GM19468 (cell line): Measurements from ENCODE around the gene IRAG1.

ENCODE experiments used
- ATAC-seq: cut with Tn5 transposase; IDR thresholded peaks from one replicate; pipeline ENCODE4 v1.9.1; 2021; ENCODE audit warnings: mild to moderate bottlenecking, moderate library complexity, moderate number of reproducible peaks; ENCODE audit not compliant: unreplicated experiment; ENCODE audit errors: extremely low read depth

The IRAG1 gene, protein sequence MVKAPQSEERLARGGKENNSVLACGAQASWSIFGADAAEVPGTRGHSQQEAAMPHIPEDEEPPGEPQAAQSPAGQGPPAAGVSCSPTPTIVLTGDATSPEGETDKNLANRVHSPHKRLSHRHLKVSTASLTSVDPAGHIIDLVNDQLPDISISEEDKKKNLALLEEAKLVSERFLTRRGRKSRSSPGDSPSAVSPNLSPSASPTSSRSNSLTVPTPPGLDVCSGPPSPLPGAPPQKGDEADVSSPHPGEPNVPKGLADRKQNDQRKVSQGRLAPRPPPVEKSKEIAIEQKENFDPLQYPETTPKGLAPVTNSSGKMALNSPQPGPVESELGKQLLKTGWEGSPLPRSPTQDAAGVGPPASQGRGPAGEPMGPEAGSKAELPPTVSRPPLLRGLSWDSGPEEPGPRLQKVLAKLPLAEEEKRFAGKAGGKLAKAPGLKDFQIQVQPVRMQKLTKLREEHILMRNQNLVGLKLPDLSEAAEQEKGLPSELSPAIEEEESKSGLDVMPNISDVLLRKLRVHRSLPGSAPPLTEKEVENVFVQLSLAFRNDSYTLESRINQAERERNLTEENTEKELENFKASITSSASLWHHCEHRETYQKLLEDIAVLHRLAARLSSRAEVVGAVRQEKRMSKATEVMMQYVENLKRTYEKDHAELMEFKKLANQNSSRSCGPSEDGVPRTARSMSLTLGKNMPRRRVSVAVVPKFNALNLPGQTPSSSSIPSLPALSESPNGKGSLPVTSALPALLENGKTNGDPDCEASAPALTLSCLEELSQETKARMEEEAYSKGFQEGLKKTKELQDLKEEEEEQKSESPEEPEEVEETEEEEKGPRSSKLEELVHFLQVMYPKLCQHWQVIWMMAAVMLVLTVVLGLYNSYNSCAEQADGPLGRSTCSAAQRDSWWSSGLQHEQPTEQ

GRCh38 chr11:10693509-10694081 is at the start of gene IRAG1:
Gene IRAG1 (minus strand): TSS chr11:10693755. CDS start chr11:10693602, 153 bp downstream.
- ATAC-seq = no peak

- no peak for ATAC-seq
These were observed 49.1 kb upstream of the IRAG1 start for GRCh38 chr11:10742460-10743208.

- peak; percentile 89 for ATAC-seq
These were observed 42.2 kb upstream of the IRAG1 start for GRCh38 chr11:10735481-10736475.

- ATAC-seq = no peak
These were observed 37.6 kb upstream of the IRAG1 start for GRCh38 chr11:10731064-10731680.

GRCh38 chr11:10730151-10730550 is 36.6 kb upstream of the IRAG1 start:
- no peak for ATAC-seq

DNA sequence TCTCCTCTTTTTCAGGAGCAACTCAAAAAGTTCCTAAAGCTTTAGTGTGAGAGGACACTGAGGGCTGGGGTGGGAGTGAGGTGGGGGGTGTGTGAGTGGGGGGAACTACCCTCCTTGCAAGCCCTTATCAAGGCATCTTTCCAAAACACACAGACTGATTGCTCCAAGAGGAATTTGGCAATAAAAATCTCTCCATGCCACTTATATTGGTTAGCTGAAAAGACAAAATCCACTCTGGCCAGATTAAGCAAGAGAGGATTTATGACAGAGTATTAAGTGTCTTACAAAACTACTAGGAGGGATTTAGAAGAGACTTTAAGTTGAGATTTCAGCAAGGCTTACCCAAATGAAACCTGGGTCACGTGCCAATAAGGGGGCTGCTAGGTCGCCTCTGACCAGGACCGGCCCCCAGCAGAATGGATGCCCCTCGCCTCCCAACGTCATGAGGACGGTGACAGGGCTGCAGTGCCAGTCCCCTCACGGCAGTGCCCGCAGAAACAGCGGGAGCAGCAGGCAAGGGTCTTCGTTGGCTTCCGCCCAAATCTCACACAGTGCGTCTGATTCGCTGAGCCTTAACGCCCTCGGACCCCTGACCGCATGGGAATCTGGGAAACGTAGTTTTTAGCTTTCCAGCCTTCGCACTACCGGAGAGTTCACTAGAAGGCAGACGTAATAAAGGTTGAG is 35.4 kb upstream of the IRAG1 start:
- no peak for ATAC-seq

- ATAC-seq = no peak
These were observed 34.6 kb upstream of the IRAG1 start for GRCh38 chr11:10728154-10728553.

DNA sequence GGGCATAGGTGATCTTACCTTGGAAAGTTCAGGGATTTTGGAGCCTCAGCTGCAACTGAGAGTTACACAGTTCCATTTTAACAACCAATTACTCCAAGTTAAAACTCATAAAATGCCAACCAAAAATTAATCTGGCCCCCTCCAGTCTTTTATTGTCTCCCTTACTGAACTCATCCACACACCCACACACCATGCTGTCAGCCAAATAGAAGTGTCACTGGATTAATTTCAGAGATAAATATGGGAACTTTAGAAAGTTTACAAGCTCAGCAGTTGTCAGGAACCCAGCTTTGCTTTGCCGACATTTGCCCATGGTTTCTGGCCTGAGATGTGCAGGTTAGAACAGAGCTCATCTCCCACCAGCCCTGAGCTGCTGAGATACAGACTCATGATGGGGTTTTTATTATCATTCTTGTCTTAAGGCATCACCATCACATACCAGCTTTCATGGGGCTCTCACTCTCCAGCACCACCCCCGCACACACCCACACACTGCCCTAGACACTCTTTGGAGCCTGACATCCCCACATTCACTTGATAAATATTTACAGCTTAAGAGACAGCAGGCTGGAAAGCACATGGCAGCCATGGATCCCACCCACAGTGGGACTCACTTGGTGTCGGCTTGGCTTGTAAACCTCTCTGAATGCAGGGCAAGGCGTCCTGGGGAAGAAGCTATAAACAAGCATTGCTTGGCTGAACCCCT is 33.7 kb upstream of the IRAG1 start:
- no peak for ATAC-seq

DNA sequence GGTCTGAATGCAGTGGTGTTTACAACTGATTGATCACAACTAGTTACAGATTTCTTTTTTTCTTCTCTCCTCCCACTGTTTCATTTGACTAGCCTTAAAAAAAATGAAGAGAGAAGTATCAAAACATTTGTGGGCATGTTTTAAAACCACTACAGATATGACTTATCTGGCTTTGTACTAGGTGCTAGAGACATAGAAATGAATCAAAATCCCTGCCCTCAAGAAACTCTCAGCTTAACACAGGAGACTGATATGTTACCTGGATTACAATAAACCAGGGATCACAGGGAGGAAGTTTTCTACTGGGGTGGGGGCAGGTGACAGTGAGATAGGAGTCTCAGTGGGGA is 32.3 kb upstream of the IRAG1 start:
- no peak for ATAC-seq

- no peak for ATAC-seq
These were observed 31.8 kb upstream of the IRAG1 start for GRCh38 chr11:10725114-10725906.

- no peak for ATAC-seq
These were observed 28.8 kb upstream of the IRAG1 start for GRCh38 chr11:10722307-10722706.

DNA sequence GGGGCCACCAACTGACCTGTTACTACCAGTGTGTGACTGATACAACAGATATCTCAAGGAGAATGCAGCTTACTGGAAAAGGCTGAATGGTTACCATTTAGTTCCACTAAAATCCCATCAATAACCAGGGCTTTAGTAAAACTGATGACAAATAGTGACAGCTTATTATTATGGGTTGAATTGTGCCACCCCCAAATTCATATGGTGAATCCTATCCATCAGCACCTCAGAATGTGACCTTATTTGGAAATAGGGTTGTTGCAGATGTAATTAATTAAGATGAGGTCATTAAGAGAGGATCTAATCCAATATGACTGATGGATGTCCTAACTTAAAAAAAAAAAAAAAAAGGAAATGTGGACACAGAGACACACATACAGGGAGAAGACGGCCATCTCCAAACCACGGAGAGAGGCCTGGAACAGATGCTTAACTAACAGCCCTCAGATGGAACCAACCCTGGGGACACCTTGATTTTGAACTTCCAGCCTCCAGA is 27.4 kb upstream of the IRAG1 start:
- no peak for ATAC-seq

DNA sequence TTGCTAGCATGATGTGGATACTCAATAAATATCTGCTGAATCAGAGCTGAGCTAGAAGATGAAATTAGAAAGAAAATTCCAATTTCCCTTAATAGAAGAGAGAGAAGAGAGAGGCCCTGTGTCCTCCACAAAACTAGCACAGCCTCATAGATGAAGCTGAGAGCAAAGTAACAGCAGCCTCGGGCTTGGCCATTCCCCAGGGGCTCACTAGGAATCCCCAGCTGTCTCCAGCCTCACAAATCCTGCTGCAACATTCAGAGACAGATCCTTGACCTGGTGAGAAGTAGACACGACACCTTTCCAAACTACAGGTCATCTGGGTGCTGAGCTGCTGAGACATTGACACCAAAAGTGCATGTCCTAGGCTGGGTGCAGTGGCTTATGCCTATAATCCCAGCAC is 26.1 kb upstream of the IRAG1 start:
- ATAC-seq = no peak

DNA sequence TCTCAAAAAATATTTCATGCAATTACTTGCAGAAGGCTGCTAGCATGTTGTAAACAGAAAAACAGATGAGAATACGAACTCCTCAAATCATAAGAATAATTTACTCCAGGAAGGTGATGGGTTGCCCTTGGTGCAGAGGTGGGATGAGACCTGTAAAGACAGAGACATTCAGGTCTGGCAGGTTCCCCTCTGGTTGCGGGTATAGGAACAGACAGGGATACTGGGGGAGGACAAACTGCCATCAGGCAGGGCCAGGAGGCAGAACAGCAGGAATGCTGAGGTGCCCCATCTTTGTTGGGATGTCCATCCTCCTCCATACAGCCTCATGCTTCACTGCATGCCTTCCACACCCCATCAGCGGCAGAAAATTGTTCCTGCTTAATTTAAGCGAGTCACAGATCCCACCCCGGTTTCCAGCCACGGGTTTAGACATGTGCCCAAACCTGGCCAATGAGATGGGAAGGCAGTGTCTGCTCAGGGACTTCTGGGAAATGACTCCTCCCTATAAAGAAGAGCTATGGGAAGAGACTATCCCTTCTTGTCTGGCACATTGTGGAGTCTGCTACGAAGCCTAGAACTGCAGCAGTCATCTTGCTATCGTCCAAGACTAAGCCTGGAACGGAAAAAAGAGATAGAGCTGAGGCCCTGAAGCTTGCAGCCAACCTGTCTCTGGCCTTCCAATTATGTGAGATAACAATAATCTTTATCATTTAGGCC is 23.1 kb upstream of the IRAG1 start:
- ATAC-seq = no peak

DNA sequence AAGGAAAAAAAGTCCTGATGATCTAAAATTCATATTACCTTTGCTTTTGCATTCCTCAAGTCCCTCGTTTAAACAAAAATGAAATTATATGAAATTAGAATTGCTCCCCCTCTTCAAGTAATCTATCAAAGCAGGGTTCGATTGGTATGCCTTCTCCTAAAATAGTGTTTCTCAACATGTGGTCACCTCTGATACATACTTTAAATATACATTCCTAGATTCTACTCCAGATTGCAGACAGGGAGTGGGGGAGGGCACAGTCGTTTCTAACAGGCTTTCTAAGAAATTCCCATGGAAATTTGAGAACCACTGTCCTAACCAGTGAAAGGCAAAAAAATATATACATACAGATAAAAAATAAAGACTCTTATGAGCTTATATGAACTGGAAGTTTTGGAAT is 22.6 kb upstream of the IRAG1 start:
- no peak for ATAC-seq

- no peak for ATAC-seq
These were observed 22.0 kb upstream of the IRAG1 start for GRCh38 chr11:10715571-10715970.
